Activated CD4-positive, alpha-beta T cell treated with anti-CD3 and anti-CD28 coated beads for 24 hours (primary cell): ENCODE data around the gene THSD4.
"Not testable (repeated sequence)": the region's sequence is repeated elsewhere in the genome, so short reads cannot be mapped to it uniquely, and the experiment has no call there.

Source experiments
- DNase-seq, 2 donors: peaks; one replicate each; pipeline ENCODE4 v3.0.0-alpha.2; 2020; ENCODE audit warnings: low read depth in 2 of 2

Gene THSD4

DNA sequence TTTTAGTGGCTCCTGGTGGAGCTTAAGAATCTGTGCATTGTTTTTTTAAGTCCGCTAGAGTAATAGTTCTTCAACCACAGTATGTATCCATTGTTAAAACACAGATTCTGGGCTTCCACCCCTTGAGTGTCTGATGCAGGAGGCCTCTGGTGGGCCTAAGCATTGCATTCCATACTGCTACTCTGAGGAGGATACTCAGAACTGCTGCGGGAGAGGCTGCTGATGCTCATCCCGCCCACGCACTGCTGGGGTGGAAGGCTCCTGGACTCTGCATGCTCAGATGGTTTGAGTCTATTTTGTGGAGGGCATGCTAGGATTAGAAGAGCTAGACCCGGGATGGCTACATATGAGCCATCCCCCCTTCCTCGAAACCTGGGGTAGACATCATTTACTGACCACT is 74.4 kb downstream of the THSD4 start:
- no peak for DNase-seq

DNA sequence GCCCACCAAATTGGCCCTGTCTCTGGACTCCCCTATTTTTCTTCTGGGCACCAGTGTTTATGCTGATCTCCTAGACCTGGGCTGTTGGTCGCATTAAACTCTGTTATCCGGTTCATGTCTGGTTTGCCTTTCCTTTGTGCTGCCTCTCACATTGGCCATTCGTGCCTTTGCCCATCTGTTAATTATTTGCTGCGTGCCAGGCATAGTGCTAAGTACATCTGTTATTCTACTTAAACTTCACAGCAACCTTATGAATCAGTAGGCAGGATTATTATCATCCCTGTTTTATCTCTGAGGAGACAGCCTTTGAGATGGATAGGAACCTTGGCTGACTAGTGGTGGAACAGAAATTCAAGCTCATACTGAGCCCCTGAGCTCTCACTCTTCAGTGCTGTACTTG is 76.0 kb downstream of the THSD4 start:
- DNase-seq: no peak

DNA sequence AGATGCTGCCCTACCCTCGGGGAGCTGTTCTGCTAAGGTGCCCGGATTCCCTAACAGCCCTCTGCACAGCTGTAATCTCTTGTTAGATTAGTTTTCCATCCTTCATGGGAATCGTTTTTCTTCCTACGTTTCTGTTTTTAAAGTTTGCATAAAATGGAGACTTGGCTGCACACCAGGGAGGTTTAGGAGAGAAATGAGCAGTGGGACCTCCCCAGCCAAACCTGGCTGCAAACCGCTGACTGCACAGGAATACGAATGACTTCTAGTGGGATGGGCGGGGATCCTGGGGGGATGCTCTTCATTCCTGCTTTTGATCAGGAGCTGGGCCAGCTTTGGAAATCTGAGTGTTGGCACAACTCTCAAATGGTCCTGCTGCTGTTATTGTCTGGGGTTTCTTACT is 77.5 kb downstream of the THSD4 start:
- DNase-seq: no peak

- DNase-seq: no peak
These were observed 79.0 kb downstream of the THSD4 start for GRCh38 chr15:71194286-71194685.

DNA sequence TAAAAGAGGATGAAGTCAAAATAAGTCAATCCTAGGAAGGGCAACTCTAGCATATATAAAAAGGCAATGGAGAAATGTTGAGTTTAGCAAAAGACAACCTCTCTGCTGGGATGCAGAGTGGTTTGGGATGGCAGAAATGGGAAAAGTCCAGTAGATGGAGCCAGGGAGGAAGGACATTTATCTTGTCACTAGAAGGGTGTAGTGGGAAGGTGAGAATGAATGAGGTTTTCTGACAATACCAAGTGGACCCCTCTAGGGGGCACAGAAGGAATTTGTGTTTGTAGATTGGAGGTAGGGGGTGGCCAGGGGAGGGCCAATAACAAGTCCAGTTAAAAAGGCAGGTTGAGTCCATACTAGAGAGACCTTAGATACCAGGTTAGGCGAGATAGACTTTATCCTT is 80.0 kb downstream of the THSD4 start:
- no peak for DNase-seq

- no peak for DNase-seq
These were observed 82.3 kb downstream of the THSD4 start for GRCh38 chr15:71197620-71198019.

DNA sequence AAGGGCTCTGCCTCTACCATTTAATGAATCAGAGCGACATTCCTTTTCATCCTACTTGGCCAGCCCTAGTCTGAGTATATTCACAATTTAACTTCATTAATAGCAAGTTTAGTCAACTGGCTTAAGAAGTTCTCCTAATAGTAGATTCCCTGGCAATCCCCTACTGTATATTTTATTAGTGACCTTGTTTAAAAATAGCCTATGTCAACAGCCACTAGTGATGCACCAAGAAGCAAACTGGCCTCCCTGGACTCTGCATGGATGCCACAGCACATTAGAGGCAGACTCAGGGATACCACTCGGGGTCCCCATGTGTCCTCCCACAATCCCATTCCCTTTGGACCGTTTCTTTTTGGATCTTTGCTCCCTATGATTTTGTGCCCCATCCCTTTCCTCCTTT is 83.6 kb downstream of the THSD4 start:
- no peak for DNase-seq

DNA sequence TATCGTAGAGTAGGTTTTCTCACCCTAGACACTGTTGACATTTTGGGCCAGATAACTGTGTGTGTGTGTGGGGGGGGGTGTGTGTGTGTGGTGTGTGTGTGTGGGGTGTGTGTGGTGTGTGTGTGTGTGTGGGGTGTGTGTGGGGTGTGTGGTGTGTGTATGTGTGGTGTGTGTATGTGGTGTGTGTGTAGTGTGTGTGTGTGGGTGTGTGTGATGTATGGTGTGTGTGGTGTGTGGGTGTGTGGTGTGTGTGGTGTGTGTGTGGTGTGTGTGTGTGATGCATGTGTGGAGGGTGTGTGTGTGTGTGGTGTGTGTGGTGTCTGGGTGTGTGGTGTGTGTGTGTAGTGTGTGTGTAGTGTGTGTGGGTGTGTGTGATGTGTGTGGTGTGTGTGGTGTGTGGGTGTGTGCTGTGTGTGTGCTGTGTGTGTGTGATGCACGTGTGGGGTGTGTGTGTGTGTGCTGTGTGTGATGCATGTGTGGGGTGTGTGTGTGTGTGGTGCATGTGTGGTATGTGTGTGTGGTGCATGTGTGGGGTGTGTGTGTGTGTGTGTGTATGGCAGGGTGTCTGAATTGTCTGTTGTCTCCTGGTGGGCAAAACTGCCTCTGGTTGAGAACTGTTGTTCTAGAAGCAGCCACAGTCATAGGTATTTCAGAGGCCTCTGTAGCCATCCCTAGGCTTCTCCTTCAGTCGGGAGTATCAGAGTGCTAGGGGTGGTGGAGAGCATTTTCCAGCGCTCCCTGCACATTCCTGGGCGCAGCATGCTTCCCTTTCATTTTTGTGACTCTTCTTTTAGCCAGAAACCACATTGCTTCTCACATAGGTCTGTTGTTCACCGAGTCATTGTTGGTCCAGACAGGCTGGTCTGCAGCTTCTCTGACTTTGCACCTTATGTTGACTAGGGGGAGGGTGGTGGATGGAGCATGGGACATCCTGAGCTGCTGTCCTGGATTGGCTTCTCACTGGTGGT is 84.4 kb downstream of the THSD4 start:
- DNase-seq: no peak

GRCh38 chr15:71201477-71201876 is 86.2 kb downstream of the THSD4 start:
- DNase-seq: no peak

GRCh38 chr15:71202712-71203111 is 87.4 kb downstream of the THSD4 start:
- DNase-seq: no peak

GRCh38 chr15:71203586-71204474 is 88.6 kb downstream of the THSD4 start:
- DNase-seq: no peak

DNA sequence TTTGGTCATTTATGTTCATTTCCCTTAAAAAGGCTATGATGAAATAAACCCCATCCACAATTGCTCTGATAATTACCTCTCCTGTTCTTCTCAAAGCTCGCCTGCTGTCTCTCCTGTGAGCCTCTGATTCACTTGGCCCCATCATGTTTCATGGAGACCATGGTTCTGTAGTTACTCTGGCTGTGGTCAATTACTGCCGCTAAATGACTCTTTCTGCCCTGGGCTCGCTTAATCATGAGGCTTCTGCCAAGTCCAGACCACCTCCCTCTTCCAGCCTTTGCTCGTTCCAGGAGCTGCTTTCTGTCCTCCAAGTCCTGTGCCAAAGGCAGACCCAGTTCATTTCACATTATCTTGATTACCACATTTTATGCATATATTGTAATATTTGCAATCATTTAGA is 91.9 kb downstream of the THSD4 start:
- no peak for DNase-seq

DNA sequence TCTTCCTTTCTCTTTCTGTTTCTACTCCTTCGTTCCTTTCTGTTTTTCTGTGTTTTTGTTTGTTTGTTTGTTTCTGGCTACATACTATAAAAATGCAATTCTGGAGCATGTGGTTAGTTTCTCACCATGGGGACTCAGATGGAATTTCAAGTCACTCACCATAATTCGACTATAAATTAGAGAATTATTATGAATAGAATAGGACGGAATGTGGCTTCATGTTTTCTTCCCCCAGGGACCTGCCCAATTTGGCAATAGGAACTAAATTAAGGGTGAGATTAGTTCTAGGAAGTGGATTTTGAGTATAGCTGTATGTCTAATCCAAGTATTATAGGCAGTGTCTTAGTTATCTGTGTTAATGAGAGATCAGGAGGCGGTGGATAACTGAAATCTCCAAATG is 96.9 kb downstream of the THSD4 start:
- no peak for DNase-seq

DNA sequence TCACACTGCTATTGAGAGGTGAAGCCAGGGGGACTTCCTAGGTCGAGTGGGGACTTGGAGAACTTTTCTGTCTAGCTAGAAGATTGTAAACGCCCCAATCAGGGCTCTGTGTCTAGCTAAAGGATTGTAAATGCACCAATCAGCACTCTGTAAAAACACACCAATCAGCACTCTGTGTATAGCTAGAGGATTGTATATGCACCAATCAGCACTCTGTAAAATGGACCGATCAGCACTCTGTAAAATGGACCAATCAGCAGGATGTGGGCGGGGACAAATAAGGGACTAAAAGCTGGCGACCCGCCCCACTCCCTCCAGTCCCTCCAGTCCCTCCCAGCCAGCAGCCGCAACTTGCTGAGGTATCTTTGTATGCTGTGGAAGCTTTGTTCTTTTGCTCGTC is 98.7 kb downstream of the THSD4 start:
- not testable (repeated sequence) for DNase-seq

- DNase-seq: no peak
These were observed 100.0 kb downstream of the THSD4 start for GRCh38 chr15:71215126-71215894.

DNA sequence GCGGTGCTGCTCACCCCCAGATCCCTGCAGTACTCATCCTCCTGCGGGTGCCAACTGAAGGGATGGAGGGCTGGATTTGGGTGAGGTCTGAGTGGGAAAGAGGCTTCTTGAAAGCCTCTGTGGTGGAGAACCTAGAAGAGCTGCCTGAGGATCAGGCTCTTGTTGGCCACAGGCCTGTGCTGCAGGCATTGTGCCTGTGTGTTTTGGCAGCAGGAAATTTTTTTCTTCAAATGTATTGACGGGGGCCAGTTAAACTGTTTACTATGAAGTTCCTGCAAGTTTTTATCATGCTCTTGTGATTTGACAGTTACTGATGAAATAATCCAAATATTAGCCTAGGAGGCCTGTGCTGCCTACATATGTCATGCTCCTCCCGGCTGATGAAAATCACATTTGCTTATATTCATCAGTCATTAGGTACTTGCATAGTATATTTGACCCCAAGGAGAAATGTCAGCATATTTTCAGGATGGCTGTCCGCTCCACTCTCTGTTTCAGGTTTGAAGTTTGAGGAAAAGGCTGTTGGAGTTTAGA is 103.1 kb downstream of the THSD4 start:
- DNase-seq: no peak

DNA sequence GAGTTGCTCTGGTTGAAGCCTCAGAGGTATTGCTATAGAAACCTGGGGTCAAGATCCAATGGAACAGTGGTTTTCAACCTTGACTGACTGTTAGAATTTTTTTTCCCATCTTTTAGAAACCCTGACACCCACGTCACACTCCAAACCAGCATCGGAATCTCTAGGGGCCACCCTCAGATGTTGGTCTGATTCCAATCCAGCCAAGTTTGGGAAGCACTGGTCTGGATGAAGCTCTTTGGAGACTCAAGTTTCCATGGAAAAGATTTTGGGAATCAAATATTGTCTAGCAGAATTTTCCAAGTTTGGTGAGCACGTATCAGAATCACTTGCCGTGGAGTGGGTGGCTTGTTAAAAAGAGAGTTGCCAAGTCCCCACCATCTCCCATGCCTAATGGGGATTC is 103.8 kb downstream of the THSD4 start:
- no peak for DNase-seq

- DNase-seq: no peak
These were observed 104.4 kb downstream of the THSD4 start for GRCh38 chr15:71219645-71220044.

DNA sequence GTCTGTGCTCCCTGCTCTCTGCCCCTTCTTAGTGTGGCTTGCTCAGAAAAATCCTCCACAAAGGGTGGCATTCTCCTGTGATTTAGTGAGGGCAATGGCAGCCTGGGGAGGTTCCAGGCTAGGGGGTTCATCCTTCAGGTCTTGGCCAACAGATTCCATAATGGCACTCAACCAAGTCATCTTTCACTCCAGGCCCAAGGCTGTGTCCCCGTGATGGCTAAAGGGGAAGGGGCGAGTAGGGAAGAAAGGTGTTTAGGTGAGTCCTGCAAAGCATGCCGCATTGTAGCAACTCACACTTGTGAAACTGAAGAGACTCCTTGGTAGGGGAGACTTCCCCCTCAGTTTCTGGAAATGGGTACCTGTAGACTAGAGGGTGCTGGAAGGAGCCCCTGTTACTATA is 105.6 kb downstream of the THSD4 start:
- DNase-seq: no peak

DNA sequence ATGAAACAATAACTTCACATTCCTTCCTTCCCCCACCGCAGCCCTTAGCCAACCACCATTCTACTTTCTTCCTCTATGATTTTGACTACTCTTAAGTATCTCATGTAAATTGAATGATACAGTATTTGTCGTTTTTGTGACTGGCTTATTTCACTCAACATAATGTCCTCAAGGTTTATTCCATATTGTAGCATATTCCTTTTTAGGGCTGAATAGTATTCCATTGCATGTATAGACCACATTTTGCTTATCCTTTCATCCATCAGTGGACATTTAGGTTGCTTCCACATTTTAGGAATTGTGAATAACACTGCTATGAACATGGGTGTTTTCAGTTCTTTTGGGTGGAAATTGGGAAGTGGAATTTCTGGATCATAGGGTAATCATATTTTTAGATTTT is 106.1 kb downstream of the THSD4 start:
- no peak for DNase-seq

DNA sequence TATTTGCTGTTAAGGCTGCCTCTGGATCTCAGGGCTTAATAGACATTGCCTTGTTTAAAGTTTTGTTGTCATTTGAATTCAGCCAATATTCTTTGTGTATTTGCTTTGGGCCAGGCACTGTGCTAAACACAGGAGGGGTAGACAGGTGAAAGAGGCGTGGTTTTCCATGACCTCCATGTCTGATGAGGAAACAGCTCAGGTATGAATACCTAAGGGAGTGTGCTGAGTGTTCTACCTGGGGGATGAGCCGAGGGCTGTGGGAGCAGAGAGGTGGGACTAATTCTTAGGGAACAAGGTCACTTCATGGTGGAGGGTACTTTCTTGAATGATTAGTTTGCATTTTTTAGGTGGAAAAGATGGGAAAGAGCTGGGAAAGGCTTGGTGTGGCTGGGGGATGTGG is 108.2 kb downstream of the THSD4 start:
- no peak for DNase-seq

- DNase-seq: no peak
These were observed 108.8 kb downstream of the THSD4 start for GRCh38 chr15:71224024-71224423.
